Vagina (tissue), 2 donors: ENCODE results near the gene SOWAHA. TPM values are rescaled to one million over a fixed set of nuclear protein-coding genes. Genes with fewer than 3 reads are reported as not detected.
A peak's percentile ranks its signal among the peaks of the same experiment; 100 is the strongest.

Source experiments
- DNase-seq, 2 donors: peaks; one replicate each; pipeline ENCODE4 v3.0.0-alpha.2; 2017; ENCODE audit errors: extremely low spot score in 2 of 2
- H3K27ac ChIP-seq: fragments of 200-600 bp; sonication (generic); one replicate; pipeline ENCODE4 v1.5.1; 2019
- H3K27me3 ChIP-seq: fragments of 200-600 bp; sonication (generic); one replicate; pipeline ENCODE4 v1.5.1; 2019
- H3K36me3 ChIP-seq, 2 donors: fragments of 200-600 bp; sonication (generic); one replicate each; pipeline ENCODE4 v1.5.1; 2017 to 2019
- H3K4me1 ChIP-seq: fragments of 200-600 bp; sonication (generic); one replicate; pipeline ENCODE4 v1.5.1; 2019
- H3K4me3 ChIP-seq, 2 donors: fragments of 200-600 bp; sonication (generic); 1 replicate in 1 of 2; 2 replicates in 1 of 2; pipeline ENCODE4 v1.5.1; 2016 to 2019
- H3K9me3 ChIP-seq: fragments of 200-600 bp; sonication (generic); one replicate; pipeline ENCODE4 v1.5.1; 2019
- CTCF ChIP-seq, 3 experiments: fragments of 450-650 bp in 2 of 3; fragments of 200-600 bp in 1 of 3; sonication (generic) in 1 of 3; IDR thresholded peaks; one replicate each; pipeline ENCODE4 v1.5.1; 2017 to 2019; ENCODE audit warnings: antibody characterized with exemption in 3 of 3, mild to moderate bottlenecking in 2 of 3, moderate library complexity in 2 of 3
- POLR2A ChIP-seq, 2 donors: fragments of 450-650 bp; IDR thresholded peaks; one replicate each; pipeline ENCODE4 v1.6.1; 2017; ENCODE audit warnings: antibody characterized with exemption in 2 of 2, mild to moderate bottlenecking in 2 of 2, moderate library complexity in 2 of 2
- POLR2AphosphoS5 ChIP-seq, 2 donors: sonication (generic); formaldehyde crosslinking; IDR thresholded peaks; one replicate each; pipeline ENCODE4 v1.9.0; 2017; ENCODE audit warnings: antibody characterized with exemption in 2 of 2, mild to moderate bottlenecking in 2 of 2, low read depth in 1 of 2; ENCODE audit not compliant: insufficient read depth in 1 of 2
- intact Hi-C: fragments of 100-400 bp; cut with DNase I; formaldehyde crosslinking; loops from one replicate; pipeline ENCODE4 v1.15.1; 2023
- total RNA-seq: library from RNA; depleted of rRNA; stranded (reverse); fragments of >200 nt; gene quantifications from one replicate; pipeline ENCODE4 v1.2.3, GENCODE V29; 2016

The SOWAHA gene
- total RNA-seq, 1 donor from 2014 or later = not detected

- peak within 1 kb of the TSS; percentile 87 to 96 for H3K4me3 ChIP-seq
- no peak for DNase-seq
- H3K9me3 ChIP-seq = no peaks in the 10 kb centered on the region
- intact Hi-C loops = no loop called here
- TF ChIP-seq POLR2AphosphoS5 (IDR thresholded peaks at IDR 0.05; ENCODE audit: insufficient read depth in 1 of 2, low read depth in 1 of 2) (peak in 1 of 2 donors; percentile 55), CTCF (IDR thresholded peaks at IDR 0.05) (no peak), POLR2A (IDR thresholded peaks at IDR 0.05) (peak in 1 of 2 donors; percentile 11)
- H3K27me3 ChIP-seq = no peaks in the 10 kb centered on the region
- H3K36me3 ChIP-seq = no peaks in the 10 kb centered on the region
- H3K4me1 ChIP-seq = peaks cover 50% of the 10 kb centered on the region
- H3K27ac ChIP-seq = peak within 1 kb of the TSS; percentile 86
These were observed 35.7 kb upstream of the SOWAHA start, which contains the start of gene SEPTIN8 for GRCh38 chr5:132777209-132778069. TSS of gene SEPTIN8 (minus strand) at chr5:132777239. CDS start at chr5:132777137, 102 bp downstream.

GRCh38 chr5:132778129-132778528 is 35.0 kb upstream of the SOWAHA start:
- Histone ChIP-seq H3K27me3 (no peaks in the 10 kb centered on the region), H3K4me3 (peak overlapping the region; percentile 87 to 96), H3K4me1 (peaks cover 43% of the 10 kb centered on the region), H3K9me3 (no peaks in the 10 kb centered on the region), H3K36me3 (no peaks in the 10 kb centered on the region), H3K27ac (peak overlapping the region; percentile 86)
- DNase-seq = no peak
- no peak for TF ChIP-seq POLR2A (IDR thresholded peaks at IDR 0.05)
- TF ChIP-seq POLR2AphosphoS5 (IDR thresholded peaks at IDR 0.05; ENCODE audit: insufficient read depth in 1 of 2, low read depth in 1 of 2) = no peak
- no peak for TF ChIP-seq CTCF (IDR thresholded peaks at IDR 0.05)
- intact Hi-C loops = no loop called here

- no peaks in the 10 kb centered on the region for H3K36me3 ChIP-seq
- intact Hi-C loops = no loop called here
- no peaks in the 10 kb centered on the region for H3K9me3 ChIP-seq
- peaks cover 37% of the 10 kb centered on the region for H3K4me1 ChIP-seq
- no peak for DNase-seq
- TF ChIP-seq POLR2AphosphoS5 (IDR thresholded peaks at IDR 0.05; ENCODE audit: insufficient read depth in 1 of 2, low read depth in 1 of 2) (no peak), POLR2A (IDR thresholded peaks at IDR 0.05) (no peak), CTCF (IDR thresholded peaks at IDR 0.05) (no peak)
- H3K4me3 ChIP-seq = no peak overlapping the region
- no peaks in the 10 kb centered on the region for H3K27me3 ChIP-seq
- H3K27ac ChIP-seq = no peak overlapping the region
These were observed 34.2 kb upstream of the SOWAHA start for GRCh38 chr5:132778856-132779255.

GRCh38 chr5:132779961-132780360 is 33.1 kb upstream of the SOWAHA start:
- no peaks in the 10 kb centered on the region for H3K36me3 ChIP-seq
- no peak overlapping the region for H3K27ac ChIP-seq
- TF ChIP-seq POLR2AphosphoS5 (IDR thresholded peaks at IDR 0.05; ENCODE audit: insufficient read depth in 1 of 2, low read depth in 1 of 2) = no peak
- no peak overlapping the region for H3K4me3 ChIP-seq
- no peaks in the 10 kb centered on the region for H3K9me3 ChIP-seq
- peaks cover 26% of the 10 kb centered on the region for H3K4me1 ChIP-seq
- DNase-seq = no peak
- no peaks in the 10 kb centered on the region for H3K27me3 ChIP-seq
- intact Hi-C loops = no loop called here

- no peak for DNase-seq
- H3K27me3 ChIP-seq = no peaks in the 10 kb centered on the region
- no peaks in the 10 kb centered on the region for H3K9me3 ChIP-seq
- no peak overlapping the region for H3K4me3 ChIP-seq
- peaks cover 20% of the 10 kb centered on the region for H3K4me1 ChIP-seq
- no peak overlapping the region for H3K27ac ChIP-seq
- no peak for TF ChIP-seq CTCF (IDR thresholded peaks at IDR 0.05)
- no peak for TF ChIP-seq POLR2AphosphoS5 (IDR thresholded peaks at IDR 0.05; ENCODE audit: insufficient read depth in 1 of 2, low read depth in 1 of 2)
- no peak for TF ChIP-seq POLR2A (IDR thresholded peaks at IDR 0.05)
- intact Hi-C loops = no loop called here
- no peaks in the 10 kb centered on the region for H3K36me3 ChIP-seq
These were observed 32.5 kb upstream of the SOWAHA start for GRCh38 chr5:132780577-132780976.
